DND-41 (cell line): ENCODE data around the gene EXOG.

Experiments used
- EZH2 ChIP-seq: IDR thresholded peaks from 3 replicates; pipeline ENCODE4 v1.6.1; 2012; ENCODE audit warnings: borderline replicate concordance, low read depth, mild to moderate bottlenecking, moderate library complexity, low read length, inconsistent platforms; ENCODE audit not compliant: severe bottlenecking
- TF ChIP-seq, protein P1 (sequence below): IDR thresholded peaks from 2 replicates; pipeline ENCODE4 v1.5.1; 2012; ENCODE audit warnings: borderline replicate concordance, low read length, moderate library complexity, mild to moderate bottlenecking; ENCODE audit not compliant: poor library complexity, severe bottlenecking; ENCODE audit errors: extremely low read depth

GRCh38 chr3:38552364-38552763, 56.2 kb downstream of the EXOG start:
- TF ChIP-seq, protein P1, sequence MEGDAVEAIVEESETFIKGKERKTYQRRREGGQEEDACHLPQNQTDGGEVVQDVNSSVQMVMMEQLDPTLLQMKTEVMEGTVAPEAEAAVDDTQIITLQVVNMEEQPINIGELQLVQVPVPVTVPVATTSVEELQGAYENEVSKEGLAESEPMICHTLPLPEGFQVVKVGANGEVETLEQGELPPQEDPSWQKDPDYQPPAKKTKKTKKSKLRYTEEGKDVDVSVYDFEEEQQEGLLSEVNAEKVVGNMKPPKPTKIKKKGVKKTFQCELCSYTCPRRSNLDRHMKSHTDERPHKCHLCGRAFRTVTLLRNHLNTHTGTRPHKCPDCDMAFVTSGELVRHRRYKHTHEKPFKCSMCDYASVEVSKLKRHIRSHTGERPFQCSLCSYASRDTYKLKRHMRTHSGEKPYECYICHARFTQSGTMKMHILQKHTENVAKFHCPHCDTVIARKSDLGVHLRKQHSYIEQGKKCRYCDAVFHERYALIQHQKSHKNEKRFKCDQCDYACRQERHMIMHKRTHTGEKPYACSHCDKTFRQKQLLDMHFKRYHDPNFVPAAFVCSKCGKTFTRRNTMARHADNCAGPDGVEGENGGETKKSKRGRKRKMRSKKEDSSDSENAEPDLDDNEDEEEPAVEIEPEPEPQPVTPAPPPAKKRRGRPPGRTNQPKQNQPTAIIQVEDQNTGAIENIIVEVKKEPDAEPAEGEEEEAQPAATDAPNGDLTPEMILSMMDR, result no peak
- no peak for TF ChIP-seq EZH2
